H1 (cell line): Measurements from ENCODE around the gene TBC1D10A. TPM values are rescaled to one million over a fixed set of nuclear protein-coding genes. Genes with fewer than 3 reads are reported as not detected.

ENCODE experiments used
- BCL11A ChIP-seq, 2 experiments: IDR thresholded peaks; one replicate each; pipeline ENCODE4 v1.6.1; 2011; ENCODE audit warnings: low read depth in 2 of 2, low read length in 2 of 2, mild to moderate bottlenecking in 2 of 2
- CTBP2 ChIP-seq: IDR thresholded peaks from 2 replicates; pipeline ENCODE4 v1.7.0; 2011; ENCODE audit warnings: borderline replicate concordance, mild to moderate bottlenecking, moderate library complexity, mixed read lengths, low read length; ENCODE audit not compliant: insufficient read depth, insufficient read length
- GABPA ChIP-seq: IDR thresholded peaks from 2 replicates; pipeline ENCODE4 v1.6.1; 2011; ENCODE audit warnings: mild to moderate bottlenecking, low read length, moderate library complexity, borderline replicate concordance; ENCODE audit not compliant: insufficient read depth
- MAFK ChIP-seq: IDR thresholded peaks from 2 replicates; pipeline ENCODE4 v1.6.1; 2012; ENCODE audit warnings: low read depth, mild to moderate bottlenecking, improper control_type of control experiment, low read length
- SIN3A ChIP-seq, 2 experiments: IDR thresholded peaks in 1 of 2; conservative IDR thresholded peaks in 1 of 2; 2 replicates each; pipeline ENCODE4 v1.6.1; 2011 to 2012; ENCODE audit warnings: low read length in 2 of 2, improper control_type of control experiment in 1 of 2, low read depth in 1 of 2, mild to moderate bottlenecking in 1 of 2
- SIX5 ChIP-seq: IDR thresholded peaks from 2 replicates; pipeline ENCODE4 v1.6.1; 2011; ENCODE audit warnings: mild to moderate bottlenecking, low read depth, low read length
- SUZ12 ChIP-seq: fragments of 200-600 bp; sonication (generic); IDR thresholded peaks from 2 replicates; pipeline ENCODE4 v1.6.1; 2012; ENCODE audit warnings: mild to moderate bottlenecking, inconsistent platforms, low read length, moderate library complexity, mixed read lengths
- TBP ChIP-seq: IDR thresholded peaks from 2 replicates; pipeline ENCODE4 v1.6.1; 2011; ENCODE audit warnings: low read depth, low read length, improper control_type of control experiment
- polyA plus RNA-seq, 7 experiments: library from polyadenylated mRNA; depleted of rRNA in 3 of 7; stranded (reverse) in 5 of 7; unstranded in 2 of 7; fragments of >200 nt in 5 of 7; fragments of 200-250 nt in 2 of 7; gene quantifications; 1 replicate in 5 of 7; 2 replicates in 1 of 7; 4 replicates in 1 of 7; pipeline versions ENCODE4 v1.2.1 to v1.2.3, GENCODE V29; 2011 to 2013; ENCODE audit warnings: missing spikeins in 2 of 7, mixed read lengths in 2 of 7
- total RNA-seq: library from RNA; stranded (reverse); fragmentation: NEBNext Ultra II Directional; extraction: Animal tissue kit (Norgen Biotek cat#: 25700); gene quantifications from 2 replicates; pipeline ENCODE4 v1.2.1, GENCODE V29; 2021
- TF ChIP-seq, protein P1 (sequence below): fragments of 300-600 bp; sonication (generic); IDR thresholded peaks from 2 replicates; pipeline ENCODE4 v1.7.1; 2012; ENCODE audit warnings: low read length, moderate library complexity, mild to moderate bottlenecking, inconsistent platforms; ENCODE audit not compliant: insufficient replicate concordance
- TF ChIP-seq, protein P2 (sequence below): IDR thresholded peaks from 2 replicates; pipeline ENCODE4 v1.6.1; 2011; ENCODE audit warnings: low read depth, mild to moderate bottlenecking, low read length; ENCODE audit not compliant: insufficient read depth

Gene TBC1D10A
- total and polyA plus RNA-seq, 2 of the 8 experiments (the other 6 are each of a cell fraction or from before 2014, with no cell fraction given): 5.4 to 7.0 TPM

DNA sequence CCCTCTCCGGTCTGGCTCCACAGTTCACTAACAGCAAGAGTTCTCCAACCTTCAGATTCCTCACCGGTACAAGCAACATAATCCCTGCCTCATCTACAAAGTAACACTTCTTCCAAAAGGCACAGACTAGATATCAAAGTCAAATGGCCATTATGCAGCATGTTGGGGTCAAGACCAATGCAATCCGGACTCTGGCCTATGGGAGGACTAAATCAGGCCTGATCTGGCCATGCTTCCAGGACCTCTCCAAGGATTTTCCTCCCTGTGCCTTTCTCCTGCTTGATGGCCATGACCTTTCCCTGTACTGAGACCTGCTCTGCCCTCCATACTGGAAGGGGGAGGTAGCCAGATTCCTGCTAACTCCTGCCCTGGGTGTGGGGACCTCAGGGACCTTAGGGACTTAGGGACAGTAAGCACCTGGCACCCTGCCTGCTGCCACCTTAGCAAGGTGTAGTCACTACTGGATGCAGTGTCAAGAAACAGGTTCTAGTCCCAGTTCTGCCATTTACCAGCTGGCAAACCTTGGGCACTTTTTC is 6.7 kb downstream of the TBC1D10A start (continued):
- TF ChIP-seq, protein P1, sequence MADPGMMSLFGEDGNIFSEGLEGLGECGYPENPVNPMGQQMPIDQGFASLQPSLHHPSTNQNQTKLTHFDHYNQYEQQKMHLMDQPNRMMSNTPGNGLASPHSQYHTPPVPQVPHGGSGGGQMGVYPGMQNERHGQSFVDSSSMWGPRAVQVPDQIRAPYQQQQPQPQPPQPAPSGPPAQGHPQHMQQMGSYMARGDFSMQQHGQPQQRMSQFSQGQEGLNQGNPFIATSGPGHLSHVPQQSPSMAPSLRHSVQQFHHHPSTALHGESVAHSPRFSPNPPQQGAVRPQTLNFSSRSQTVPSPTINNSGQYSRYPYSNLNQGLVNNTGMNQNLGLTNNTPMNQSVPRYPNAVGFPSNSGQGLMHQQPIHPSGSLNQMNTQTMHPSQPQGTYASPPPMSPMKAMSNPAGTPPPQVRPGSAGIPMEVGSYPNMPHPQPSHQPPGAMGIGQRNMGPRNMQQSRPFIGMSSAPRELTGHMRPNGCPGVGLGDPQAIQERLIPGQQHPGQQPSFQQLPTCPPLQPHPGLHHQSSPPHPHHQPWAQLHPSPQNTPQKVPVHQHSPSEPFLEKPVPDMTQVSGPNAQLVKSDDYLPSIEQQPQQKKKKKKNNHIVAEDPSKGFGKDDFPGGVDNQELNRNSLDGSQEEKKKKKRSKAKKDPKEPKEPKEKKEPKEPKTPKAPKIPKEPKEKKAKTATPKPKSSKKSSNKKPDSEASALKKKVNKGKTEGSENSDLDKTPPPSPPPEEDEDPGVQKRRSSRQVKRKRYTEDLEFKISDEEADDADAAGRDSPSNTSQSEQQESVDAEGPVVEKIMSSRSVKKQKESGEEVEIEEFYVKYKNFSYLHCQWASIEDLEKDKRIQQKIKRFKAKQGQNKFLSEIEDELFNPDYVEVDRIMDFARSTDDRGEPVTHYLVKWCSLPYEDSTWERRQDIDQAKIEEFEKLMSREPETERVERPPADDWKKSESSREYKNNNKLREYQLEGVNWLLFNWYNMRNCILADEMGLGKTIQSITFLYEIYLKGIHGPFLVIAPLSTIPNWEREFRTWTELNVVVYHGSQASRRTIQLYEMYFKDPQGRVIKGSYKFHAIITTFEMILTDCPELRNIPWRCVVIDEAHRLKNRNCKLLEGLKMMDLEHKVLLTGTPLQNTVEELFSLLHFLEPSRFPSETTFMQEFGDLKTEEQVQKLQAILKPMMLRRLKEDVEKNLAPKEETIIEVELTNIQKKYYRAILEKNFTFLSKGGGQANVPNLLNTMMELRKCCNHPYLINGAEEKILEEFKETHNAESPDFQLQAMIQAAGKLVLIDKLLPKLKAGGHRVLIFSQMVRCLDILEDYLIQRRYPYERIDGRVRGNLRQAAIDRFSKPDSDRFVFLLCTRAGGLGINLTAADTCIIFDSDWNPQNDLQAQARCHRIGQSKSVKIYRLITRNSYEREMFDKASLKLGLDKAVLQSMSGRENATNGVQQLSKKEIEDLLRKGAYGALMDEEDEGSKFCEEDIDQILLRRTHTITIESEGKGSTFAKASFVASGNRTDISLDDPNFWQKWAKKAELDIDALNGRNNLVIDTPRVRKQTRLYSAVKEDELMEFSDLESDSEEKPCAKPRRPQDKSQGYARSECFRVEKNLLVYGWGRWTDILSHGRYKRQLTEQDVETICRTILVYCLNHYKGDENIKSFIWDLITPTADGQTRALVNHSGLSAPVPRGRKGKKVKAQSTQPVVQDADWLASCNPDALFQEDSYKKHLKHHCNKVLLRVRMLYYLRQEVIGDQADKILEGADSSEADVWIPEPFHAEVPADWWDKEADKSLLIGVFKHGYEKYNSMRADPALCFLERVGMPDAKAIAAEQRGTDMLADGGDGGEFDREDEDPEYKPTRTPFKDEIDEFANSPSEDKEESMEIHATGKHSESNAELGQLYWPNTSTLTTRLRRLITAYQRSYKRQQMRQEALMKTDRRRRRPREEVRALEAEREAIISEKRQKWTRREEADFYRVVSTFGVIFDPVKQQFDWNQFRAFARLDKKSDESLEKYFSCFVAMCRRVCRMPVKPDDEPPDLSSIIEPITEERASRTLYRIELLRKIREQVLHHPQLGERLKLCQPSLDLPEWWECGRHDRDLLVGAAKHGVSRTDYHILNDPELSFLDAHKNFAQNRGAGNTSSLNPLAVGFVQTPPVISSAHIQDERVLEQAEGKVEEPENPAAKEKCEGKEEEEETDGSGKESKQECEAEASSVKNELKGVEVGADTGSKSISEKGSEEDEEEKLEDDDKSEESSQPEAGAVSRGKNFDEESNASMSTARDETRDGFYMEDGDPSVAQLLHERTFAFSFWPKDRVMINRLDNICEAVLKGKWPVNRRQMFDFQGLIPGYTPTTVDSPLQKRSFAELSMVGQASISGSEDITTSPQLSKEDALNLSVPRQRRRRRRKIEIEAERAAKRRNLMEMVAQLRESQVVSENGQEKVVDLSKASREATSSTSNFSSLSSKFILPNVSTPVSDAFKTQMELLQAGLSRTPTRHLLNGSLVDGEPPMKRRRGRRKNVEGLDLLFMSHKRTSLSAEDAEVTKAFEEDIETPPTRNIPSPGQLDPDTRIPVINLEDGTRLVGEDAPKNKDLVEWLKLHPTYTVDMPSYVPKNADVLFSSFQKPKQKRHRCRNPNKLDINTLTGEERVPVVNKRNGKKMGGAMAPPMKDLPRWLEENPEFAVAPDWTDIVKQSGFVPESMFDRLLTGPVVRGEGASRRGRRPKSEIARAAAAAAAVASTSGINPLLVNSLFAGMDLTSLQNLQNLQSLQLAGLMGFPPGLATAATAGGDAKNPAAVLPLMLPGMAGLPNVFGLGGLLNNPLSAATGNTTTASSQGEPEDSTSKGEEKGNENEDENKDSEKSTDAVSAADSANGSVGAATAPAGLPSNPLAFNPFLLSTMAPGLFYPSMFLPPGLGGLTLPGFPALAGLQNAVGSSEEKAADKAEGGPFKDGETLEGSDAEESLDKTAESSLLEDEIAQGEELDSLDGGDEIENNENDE: no peak
- TF ChIP-seq MAFK: no peak
- TF ChIP-seq, protein P2, sequence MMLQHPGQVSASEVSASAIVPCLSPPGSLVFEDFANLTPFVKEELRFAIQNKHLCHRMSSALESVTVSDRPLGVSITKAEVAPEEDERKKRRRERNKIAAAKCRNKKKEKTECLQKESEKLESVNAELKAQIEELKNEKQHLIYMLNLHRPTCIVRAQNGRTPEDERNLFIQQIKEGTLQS: no peak
- TF ChIP-seq BCL11A (IDR thresholded peaks at IDR 0.05; ENCODE audit: low read depth in 2 of 2, low read length in 2 of 2): no peak
- no peak for TF ChIP-seq CTBP2
- TF ChIP-seq SUZ12: no peak
- TF ChIP-seq TBP: no peak
- TF ChIP-seq GABPA: no peak
- TF ChIP-seq SIN3A (conservative IDR thresholded peaks at IDR 0.05 in 1 of 2, IDR thresholded peaks at IDR 0.05 in 1 of 2; ENCODE audit: low read depth in 1 of 2, low read length in 2 of 2): no peak
- TF ChIP-seq SIX5: no peak
